ENCODE results near the gene EIPR1. TPM values are rescaled to one million over a fixed set of nuclear protein-coding genes. Genes with fewer than 3 reads are reported as not detected.

The EIPR1 gene
- total and polyA plus RNA-seq, 2 of the 13 experiments (the other 11 are each of a cell fraction or from before 2014, with no cell fraction given) = 70.0 to 96.3 TPM

- TF ChIP-seq E2F1 (CRISPR knock-in tag; IDR thresholded peaks at IDR 0.05) (no peak), GATA4 (IDR thresholded peaks at IDR 0.05; ENCODE audit: borderline replicate concordance, low read depth) (no peak), ZNF777 (CRISPR knock-in tag; IDR thresholded peaks at IDR 0.05) (no peak), RFXAP (CRISPR knock-in tag; IDR thresholded peaks at IDR 0.05; ENCODE audit: borderline replicate concordance) (peak; percentile 29; the same call in 1 of the 2 replicates), ZNF263 (CRISPR knock-in tag; IDR thresholded peaks at IDR 0.05) (peak; percentile 32; the same call in 1 of the 2 replicates), FOSL2 (CRISPR knock-in tag; IDR thresholded peaks at IDR 0.05) (0 out of 2 replicates have a peak, but pooled peaks have one; percentile 6), MAF1 (CRISPR knock-in tag; IDR thresholded peaks at IDR 0.05; ENCODE audit: borderline replicate concordance) (no peak), SIX4 (CRISPR knock-in tag; IDR thresholded peaks at IDR 0.05) (peak; percentile 71; the same call in 1 of the 2 replicates), ZKSCAN5 (CRISPR knock-in tag; IDR thresholded peaks at IDR 0.05) (no peak), TBX2 (CRISPR knock-in tag; IDR thresholded peaks at IDR 0.05; ENCODE audit: borderline replicate concordance) (no peak), ZNF468 (CRISPR knock-in tag; IDR thresholded peaks at IDR 0.05) (no peak), ZNF446 (CRISPR knock-in tag; IDR thresholded peaks at IDR 0.05) (no peak), FOXP1 (IDR thresholded peaks at IDR 0.05) (no peak), FOXP1 (CRISPR knock-in tag; IDR thresholded peaks at IDR 0.05) (no peak), ETV5 (CRISPR knock-in tag; IDR thresholded peaks at IDR 0.05; ENCODE audit: borderline replicate concordance) (no peak; the same call in 1 of the 2 replicates), IRF9 (CRISPR knock-in tag; IDR thresholded peaks at IDR 0.05; ENCODE audit: borderline replicate concordance) (no peak), TFAP4 (IDR thresholded peaks at IDR 0.05; ENCODE audit: borderline replicate concordance, low read depth) (no peak), TAF15 (IDR thresholded peaks at IDR 0.05; ENCODE audit: low read depth, low read length, poor library complexity, severe bottlenecking) (no peak), ZNF431 (CRISPR knock-in tag; IDR thresholded peaks at IDR 0.05; ENCODE audit: borderline replicate concordance, low read depth) (no peak), SRY (CRISPR knock-in tag; IDR thresholded peaks at IDR 0.05) (no peak), ZBTB7B (CRISPR knock-in tag; IDR thresholded peaks at IDR 0.05) (no peak), FOXK2 (IDR thresholded peaks at IDR 0.05) (no peak), ZNF136 (CRISPR knock-in tag; IDR thresholded peaks at IDR 0.05; ENCODE audit: low read depth) (no peak), ZNF558 (CRISPR knock-in tag; IDR thresholded peaks at IDR 0.05; ENCODE audit: borderline replicate concordance) (no peak), ZBTB33 (CRISPR knock-in tag; IDR thresholded peaks at IDR 0.05) (peak; percentile 80), MATR3 (CRISPR knock-in tag; IDR thresholded peaks at IDR 0.05) (no peak)
Observed at GRCh38 chr2:3302751-3303582, 74.7 kb downstream of the EIPR1 start (continued).

All from HepG2 (cell line).